DMS53 (cell line): ENCODE measurements around the gene PLEK2.
A peak's percentile ranks its signal among the peaks of the same experiment; 100 is the strongest.
"Not testable (repeated sequence)": the region's sequence is repeated elsewhere in the genome, so short reads cannot be mapped to it uniquely, and the experiment has no call there.

Experiments
- DNase-seq: peaks from one replicate; lab custom pipeline; 2025; lab: John Stamatoyannopoulos, UW

The PLEK2 gene

DNA sequence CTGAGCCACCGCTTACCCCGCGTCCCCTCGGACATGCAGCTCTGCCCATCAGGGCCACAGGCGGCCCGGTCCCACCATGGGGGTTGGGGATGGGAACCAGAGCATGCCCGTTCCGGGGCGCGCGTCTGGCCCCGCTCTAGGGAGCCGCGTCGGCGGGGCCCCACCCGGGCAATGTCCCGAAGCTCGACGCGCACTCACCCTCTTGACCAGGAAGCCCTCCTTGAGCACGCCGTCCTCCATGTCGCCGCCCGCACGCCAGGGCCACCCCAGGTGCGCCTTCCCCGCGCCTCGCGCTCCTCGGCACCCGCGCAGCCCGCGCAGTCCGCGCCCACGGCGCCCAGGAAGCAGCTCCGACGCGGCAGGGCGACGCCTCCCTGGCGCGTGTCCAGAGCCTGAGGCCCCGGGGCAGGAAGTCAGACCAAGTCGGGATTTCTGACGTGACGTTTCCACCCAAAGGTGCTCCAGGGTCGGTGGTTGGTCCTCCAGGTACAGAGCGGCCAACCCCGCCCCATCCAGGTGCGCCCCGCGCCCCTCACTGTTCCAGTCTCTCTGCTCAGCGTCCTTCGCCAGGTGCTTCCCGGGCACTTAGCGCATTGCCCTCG is at the start of gene PLEK2:
TSS of gene PLEK2 (minus strand) at position 346 of the 602 bp plus-strand sequence. CDS start at position 240, 106 bp downstream.
- peak; percentile 80 for DNase-seq

DNA sequence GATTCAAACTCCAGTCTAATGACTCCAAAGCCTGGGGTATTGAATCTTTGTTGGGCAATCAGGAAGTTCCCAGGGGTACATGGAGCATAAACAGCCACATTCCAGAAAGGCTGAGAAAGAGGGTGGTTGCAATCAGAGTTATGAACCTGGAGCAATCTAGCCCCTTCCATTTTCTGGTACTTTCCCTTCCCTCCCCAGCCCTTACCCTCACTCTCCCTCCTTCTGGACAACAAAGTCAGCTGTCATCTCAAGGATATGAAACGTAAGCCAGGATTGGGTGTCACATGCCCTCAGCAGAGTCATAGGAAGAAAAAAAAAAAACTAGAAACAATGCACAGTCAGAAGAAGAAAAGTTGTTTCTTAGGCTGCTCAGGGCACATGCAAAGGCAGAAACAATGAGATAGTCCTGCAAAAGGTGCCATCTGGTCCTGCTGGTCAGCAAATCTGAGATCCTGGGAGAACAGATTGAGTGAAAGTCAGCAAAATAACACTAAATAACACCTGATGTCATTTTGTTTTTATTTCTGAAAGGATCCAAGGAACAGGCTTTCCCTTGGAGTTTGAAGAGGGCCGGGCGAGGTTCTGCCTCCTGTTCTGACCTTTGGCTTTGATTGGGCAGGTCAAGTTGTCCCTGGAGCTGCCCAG is 49.5 kb upstream of the PLEK2 start:
- DNase-seq, result peak; percentile 11

DNA sequence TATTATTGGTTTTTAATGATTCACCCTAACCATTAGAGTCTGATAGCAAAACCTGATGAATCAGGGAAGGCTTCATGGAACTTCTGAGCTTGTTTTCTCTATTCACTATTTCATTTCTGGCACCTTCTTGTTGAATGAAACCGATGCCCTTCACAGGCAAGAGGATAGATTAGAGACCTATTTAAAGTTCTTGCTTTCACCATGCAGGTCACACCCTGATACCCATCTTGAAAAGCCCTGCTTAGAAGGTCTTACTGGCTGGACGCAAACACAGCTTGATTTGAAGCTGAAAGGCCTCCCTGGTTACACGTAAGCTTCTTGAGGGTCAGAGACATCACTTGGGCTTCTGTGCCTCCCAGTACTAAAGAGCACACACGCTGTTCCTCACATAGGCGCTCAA is 47.4 kb upstream of the PLEK2 start:
- no peak for DNase-seq

GRCh38 chr14:67457782-67458181 is 45.8 kb upstream of the PLEK2 start:
- peak; percentile 52 for DNase-seq

GRCh38 chr14:67456732-67457131 is 44.8 kb upstream of the PLEK2 start:
- DNase-seq, result no peak

- no peak for DNase-seq
These were observed 41.8 kb upstream of the PLEK2 start for GRCh38 chr14:67453575-67454300.

DNA sequence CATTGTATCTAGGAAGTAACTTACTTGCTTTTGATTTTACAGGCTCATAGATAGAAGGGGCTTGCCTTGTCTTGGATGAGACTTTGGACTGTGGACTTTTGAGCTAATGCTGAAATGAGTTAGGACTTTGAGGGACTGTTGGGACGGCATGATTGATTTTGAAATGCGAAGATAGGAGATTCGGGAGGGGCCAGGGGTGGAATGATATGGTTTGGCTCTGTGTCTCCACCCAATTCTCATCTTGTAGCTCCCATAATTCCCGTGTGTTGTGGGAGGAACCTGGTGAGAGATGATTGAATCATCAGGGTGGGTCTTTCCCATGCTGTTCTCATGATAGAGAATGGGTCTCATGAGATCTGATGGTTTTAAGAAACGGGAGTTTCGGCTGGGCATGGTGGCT is 39.7 kb upstream of the PLEK2 start:
- not testable (repeated sequence) for DNase-seq

- no peak for DNase-seq
These were observed 37.1 kb upstream of the PLEK2 start for GRCh38 chr14:67449096-67449495.

- peak; percentile 36 for DNase-seq
These were observed 35.0 kb upstream of the PLEK2 start for GRCh38 chr14:67447033-67447381.

- peak; percentile 25 for DNase-seq
These were observed 34.5 kb upstream of the PLEK2 start for GRCh38 chr14:67446371-67447032.

DNA sequence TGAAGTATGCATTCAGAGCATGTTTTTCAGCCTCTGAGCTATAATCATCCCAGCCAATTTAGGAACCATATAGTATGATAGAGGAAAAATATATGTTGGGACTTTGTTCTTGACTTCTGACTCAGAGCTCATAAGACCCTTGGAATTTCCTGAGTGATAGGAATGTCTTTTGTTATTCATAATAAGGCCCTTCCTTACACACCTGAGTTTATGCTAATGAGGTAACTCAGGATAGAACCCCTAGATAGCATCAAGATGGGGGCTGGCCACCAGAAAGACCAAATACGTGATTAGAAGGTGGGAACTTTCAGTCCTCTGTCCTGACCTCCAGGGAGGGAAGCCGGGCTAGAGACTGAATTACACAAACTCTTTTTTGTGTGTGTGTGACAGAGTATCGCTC is 32.4 kb upstream of the PLEK2 start:
- no peak for DNase-seq

DNA sequence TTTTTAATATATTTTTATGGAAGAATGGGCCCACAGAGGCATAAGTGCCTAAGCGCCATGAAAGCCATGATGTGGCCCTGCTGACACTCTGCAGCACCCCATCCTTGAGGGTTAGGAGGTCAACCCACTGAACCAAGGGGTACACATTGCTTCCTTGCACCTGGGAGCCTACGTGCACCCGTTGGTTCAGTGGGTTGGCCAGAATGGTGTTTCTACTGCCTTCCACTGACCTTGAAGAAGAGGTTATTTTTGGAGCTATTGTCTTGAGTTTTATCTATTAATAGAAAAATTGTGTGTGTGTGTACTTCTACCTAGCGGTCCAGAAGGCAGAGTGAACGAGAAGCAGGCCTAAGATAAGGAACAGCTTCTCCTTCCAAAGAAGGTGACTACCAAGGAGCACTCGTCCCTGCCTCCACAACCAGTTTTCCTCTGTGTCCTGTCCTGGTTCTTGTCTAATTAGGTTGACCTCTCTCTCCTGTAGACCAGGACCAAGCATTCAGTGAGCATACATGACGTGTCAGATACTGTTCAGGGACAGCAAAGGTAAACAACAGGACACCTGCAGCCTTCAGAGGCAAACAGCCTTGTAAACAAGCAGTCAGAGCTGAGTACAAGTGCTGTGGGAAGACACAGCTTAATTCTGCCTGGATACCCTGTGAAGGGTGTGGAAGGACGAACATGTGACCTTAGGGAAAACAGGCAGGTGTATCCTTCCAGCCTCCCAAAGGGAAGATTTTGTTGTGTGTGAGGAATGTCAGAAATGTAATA is 30.4 kb upstream of the PLEK2 start:
- peak; percentile 95 for DNase-seq

DNA sequence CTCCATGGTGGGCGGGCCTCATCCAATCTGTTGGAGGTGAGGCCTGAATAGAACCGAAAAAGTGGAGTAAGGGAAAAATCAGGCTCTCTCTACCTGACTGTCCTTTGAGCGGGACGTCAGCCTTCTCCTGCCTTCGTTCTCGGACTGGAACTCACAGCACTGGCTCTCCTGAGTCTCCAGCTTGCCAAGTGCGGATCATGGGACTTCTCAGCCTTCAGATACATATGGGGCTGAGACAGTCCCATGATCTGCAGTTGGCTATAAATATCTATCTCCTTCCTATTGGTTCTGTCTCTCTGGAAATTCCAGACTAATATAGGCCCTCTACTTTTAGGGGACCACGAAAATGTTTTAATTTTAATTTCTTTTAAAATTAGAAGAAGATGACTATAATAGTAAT is 29.7 kb upstream of the PLEK2 start:
- no peak for DNase-seq

DNA sequence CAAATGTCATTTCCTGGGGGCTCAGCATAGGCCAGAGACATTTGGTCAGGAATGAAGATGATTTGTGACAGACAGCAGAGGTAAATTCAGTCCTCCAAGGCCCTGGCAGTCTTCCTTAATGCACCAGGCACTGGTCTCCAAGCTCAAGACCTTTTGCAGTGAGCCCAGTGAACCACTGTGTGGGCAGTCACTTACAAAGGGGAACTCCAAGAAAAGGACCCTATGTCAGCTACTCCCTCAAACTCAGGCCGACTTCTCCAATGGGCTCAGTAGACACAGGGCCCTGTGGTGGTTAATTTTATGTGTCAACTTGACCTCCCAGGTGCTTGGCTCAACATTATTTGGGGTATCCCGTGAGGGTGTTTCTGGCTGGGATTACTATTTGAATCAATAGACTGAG is 29.3 kb upstream of the PLEK2 start:
- DNase-seq, result peak; percentile 24

DNA sequence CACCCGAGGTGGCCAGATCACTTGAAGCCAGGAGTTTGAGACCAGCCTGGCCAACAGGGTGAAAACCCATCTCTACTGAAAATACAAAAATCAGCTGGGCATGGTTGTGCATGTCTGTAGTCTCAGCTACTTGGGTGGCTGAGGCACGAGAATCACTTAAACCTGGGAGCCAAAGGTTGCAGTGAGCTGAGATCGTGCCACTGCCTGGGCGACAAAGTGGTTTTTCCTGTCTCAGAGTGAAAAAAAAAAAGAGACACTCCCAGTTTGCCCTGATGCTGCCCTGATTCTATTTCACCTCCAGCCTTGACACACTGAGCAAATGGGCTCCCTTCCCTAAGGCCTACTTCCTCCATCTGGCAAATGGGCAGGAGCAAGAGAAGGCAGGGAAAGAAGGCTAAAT is 28.5 kb upstream of the PLEK2 start:
- peak; percentile 85 for DNase-seq

GRCh38 chr14:67438969-67439368 is 27.0 kb upstream of the PLEK2 start:
- no peak for DNase-seq

DNA sequence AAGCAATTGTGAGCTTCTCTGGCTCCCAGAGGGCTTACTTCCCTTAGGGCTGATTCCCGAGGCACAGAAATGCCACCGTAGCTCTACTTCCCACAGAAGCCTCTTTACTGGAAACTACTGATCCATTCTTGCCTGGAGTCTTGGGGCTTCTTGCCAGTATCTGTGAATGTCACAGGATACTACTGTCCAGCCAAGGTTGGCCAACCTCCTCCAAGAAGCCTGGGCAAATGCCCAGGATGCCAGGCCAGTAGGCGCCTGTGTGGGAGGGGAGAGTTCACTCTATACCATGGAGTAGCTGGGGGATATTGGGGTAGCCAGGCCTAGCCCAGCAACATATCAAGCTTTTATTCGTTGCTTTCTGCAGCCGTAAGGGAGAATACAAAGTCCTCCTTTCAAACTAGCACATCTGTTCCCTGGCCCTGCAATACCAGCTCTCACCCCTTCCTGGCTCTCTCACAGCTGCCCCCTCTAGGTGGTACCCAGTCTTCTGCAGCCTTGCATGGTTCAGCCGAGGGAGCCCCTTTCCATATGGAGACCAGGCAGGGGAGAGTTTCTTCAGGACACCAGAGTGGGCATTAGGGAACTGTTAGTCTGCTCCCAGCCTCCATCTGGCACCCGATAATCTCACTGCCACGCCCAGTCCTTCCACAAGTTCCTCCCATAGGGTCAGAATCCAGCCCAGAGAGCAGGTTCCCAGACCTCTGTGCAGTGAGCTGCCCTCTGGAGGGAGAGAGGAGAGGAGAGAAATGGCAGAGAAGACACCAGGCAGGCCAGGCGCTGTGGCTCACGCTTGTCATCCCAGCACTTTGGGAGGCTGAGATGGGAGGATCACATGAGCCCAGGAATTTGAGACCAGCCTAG is 24.3 kb upstream of the PLEK2 start:
- DNase-seq, result no peak

DNA sequence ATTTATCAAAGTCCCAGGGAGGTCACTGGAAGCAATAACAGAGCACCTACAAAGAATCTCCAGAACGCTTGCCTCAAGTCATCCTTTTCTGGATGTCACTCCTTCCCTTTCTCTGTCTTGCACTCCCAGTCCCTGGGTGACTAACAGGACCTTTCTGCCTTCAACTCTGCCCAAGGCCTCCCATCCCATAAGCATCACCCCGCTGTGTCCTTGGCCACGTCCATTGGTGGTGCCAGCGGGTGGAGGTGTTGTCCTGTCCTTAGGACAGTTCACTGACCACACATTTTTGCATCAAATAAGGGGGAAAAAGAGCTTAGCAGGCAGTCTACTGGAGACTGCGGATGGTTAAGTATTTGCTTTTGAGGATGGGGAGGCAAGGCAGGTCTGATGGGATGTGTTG is 23.6 kb upstream of the PLEK2 start:
- no peak for DNase-seq

DNA sequence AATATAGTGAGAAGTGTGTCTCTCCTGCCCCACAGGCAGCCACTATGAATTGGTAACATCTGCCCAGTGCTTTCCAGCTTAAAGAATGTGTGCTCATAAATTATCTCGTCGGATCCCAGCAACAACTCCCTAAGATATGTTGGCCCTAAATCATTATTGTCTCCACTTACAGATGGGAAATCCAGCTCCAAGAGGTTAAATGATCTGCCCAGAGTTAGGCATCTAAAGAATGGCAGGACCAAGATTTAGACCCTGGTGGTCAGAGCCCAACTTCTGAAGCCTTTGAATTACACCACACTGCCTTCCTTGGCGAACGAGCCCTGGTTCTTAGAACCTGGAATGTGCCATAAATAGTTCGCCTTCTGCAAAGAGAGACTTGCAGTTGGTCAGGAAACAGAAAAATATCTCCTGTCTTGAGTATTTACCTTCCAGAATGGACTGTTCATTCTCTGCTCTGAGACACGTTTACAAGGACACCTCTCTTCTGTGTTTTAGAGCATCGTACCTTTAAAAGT is 20.1 kb upstream of the PLEK2 start:
- no peak for DNase-seq

DNA sequence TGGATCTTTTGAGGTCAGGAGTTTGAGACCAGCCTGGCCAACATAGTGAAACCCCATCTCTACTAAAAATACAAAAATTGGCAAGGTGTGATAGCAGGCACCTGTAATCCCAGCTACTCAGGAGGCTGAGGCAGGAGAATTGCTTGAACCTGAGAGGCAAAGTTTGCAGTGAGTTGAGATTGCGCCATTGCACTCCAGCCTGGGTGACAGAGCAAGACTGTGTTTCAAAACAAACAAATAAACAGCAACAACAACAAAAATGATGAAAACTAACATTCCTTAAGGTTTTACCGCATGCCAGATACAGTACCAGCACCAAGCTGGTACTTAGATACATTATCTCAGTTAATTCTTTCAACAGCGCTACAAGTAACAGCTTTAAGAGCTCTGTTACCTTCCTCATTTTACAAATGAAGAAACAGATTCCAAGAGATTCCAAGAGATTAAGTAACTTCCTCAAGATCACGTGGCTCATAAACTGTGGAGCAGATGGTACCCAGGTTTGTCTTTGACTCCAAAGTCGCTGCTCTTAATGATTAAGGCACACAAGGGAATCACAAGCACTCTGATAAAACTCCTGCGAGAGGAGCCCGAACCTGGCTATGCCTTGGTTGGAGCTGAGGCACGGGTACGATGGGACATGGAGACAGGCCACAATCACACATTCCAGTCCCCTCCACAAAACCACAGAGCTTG is 17.7 kb upstream of the PLEK2 start:
- no peak for DNase-seq
